NCI-H2029 treated with DMSO at 0.1 percent for 48 hours (cell line): Measurements from ENCODE around the gene CDH7.

Source experiments
- DNase-seq: peaks from one replicate; lab custom pipeline; 2025; lab: John Stamatoyannopoulos, UW

Gene CDH7

DNA sequence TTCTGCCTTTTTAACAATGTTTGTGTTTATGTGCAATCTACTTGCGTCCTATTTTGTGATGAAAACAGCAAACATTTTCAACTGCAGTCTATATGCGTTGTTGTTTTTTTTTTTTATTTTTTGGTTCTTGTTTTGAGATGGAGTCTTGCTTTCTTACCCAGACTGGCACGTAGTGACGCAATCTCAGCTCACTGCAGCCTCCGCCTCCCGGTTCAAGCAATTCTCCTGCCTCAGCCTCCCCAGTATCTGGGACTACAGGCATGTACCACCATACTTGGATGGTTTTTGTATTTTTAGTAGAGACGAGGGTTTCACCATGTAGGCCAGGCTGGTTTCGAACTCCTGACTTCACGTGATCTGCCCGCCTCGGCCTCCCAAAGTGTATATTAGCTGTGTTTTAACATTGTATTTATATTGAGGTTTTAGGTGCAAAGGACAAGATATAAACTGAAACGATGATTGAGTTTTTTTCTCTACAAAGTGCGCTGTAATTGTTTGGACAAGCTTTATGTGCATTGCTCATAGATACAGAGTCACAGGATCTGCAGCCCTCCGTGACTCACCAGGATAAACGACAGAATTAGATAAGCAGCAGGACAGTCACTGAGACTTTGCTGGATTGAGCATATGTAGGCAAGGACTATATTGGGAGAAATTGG lies 17.4 kb downstream of the CDH7 start:
- no peak for DNase-seq

DNA sequence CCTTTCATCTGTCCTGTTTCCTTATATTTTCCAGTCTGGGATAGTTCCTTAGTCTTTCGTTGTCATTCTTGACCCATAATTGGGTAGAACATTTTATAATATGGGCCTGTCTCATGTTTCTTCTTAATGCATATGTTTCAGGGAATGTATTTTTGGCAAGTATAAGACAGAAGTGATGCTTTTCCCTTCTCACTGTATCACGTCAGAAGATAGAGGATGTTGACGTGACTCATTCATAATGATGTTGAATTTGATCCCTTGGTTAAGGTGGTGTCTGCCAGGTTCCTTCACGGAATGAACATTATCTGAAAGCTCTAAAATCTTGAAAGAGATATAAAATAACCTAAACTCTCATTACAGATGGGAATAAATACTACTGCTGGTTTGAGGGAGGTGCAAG lies 18.8 kb downstream of the CDH7 start:
- no peak for DNase-seq

DNA sequence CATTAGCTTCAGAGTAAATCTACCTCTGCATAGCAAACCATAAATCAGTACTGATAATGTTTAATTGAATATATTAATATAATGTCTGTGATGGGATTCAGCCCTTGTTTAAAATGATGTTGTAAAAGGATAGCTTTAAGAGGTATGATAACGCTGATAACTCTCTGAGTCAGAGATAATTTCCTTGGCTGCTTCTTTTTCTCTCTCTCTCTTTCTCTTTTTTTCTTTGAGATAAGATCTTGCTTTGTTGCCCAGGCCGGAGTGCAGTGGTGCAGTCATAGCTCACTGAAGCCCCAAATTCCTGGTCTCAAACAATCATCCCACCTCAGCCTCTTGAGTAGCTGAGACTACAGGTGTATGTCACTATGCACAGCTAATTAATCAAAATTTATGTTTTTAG lies 35.7 kb downstream of the CDH7 start:
- DNase-seq = no peak

DNA sequence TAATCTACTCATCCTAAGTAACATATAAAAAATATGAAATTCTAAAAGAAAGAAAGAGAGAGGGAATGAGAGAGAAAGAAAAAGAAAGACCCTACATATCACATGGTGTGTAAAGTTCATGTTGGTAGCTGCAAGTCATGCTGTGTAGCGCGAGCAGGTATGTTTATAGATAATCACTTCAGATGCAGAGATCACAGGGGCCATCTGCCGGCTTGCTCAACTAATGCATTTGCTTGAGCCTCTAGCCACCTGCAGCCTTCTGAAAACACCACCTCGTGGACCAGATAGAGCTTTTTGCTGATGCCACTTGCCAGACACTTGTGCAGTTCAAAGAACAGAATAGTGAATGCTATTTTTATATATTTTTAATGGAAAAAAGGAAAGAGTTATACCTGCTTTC lies 37.6 kb downstream of the CDH7 start:
- DNase-seq = no peak

DNA sequence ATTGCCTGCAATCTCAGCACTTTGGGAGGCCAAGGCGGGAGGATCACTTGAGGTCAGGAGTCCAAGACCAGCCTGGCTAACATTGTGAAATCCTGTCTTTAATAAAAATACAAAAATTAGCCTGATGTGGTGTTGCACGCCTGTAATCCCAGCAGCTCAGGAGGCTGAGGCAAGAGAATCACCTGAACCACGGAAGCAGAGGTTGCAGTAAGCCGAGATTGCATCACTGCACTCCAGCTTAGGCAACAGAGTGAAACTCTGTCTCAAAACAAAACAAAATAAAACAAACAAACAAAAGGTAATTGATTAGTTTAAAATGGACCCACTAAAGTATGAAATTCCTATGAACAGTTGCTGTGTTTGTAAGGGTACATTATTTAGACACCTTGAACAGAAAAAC lies 39.8 kb downstream of the CDH7 start:
- DNase-seq = no peak

DNA sequence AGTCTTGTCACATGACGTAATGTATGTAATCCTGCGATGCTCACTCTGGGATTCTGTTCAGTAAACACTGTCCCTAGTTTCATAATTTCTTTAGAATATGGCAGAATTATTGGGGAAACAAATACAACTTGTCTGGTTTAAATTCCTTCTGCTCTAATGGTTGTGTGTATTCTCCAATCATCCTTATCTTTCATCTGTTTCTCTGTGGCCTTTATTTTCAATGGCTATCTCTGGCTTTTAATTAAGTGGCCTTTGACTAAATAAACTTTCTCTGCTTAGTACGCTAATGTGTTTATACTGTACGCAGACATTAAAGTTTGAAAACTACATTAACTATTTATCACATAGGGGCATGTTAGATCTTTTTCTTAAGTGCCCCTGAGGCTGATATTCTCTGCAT lies 40.9 kb downstream of the CDH7 start:
- DNase-seq = no peak

DNA sequence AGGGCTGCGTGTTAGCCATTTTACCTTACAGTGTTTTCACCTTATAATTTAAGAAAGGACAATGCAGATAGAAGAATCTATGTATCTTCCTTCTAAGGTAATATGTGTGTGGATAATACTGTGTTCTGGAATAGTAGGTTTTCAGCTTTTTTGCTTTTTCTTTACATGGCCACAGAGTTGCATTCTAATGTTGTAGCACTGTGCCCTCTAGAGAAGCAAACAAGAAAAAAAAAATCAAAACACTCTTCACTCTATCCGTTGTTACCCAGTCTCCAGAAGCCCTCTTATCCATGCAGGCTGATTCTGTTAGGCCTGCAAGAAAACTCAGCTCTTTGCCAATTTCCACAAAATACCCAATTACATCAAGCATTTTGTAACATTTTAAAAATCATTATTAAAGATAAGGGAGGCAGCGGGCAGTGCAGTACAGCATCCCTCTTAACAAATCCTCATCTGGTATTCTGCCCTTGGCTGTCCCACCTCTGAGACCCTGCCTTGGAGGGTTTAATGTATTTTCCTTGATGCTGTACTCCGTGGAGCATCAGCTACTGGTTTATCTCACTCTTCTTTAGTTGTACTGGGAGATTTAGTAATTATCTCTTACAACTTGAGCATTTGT lies 41.8 kb downstream of the CDH7 start:
- DNase-seq = no peak

DNA sequence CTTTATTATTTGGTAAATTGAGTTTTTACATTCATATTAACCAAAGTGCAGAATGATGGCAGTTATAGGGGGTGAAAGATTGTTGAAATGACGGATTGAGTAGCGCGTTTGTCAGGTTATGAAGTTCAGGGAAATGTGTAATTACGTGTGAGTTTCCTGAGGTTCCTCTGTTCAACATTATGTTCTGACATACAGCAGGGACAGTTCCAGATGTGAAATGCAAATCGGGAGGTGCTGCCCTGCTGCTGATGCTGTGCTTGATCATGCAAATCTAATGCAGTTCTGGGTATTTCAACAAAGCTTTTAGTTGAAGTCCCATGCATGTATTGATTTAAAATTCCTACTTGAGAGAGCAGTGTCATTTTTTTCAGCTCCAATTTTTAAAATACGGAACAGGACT lies 57.9 kb downstream of the CDH7 start:
- no peak for DNase-seq

DNA sequence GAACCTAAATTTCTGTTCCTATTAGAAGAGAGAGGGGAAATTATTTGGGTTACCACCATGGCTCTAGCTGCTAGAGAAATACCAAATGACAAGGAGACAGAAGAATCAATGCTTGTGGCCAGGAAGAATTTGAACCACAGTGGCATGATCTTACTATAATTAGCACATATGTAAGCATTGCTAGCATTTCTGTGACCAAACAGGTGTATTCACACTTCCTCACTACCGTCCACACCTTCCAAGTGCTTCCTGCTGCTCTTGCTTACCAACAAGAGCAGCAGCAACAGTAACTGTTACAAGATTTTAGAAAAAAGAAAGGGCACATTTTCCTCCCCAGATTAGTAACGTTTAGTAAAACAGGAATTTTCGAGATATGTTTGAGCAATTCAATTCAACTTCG lies 60.5 kb downstream of the CDH7 start:
- no peak for DNase-seq

DNA sequence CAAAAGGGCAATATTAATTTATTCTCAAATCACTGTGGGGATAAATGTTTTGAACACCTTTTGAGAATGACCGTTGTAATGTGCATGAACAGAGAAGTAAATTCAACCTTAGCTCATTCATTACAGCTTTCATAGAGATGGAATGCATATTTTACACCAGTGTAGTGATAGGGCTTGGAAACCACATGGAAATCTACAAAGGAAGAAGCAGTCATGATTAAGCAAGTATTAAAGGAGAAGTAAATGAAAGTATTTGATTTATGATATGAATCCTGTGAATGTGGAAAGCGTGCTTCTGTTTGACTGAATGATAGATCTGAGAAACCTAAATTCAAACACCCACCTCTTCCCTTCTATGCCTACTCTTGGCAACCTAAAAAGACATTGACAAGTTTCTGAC lies 64.7 kb downstream of the CDH7 start:
- DNase-seq = no peak

DNA sequence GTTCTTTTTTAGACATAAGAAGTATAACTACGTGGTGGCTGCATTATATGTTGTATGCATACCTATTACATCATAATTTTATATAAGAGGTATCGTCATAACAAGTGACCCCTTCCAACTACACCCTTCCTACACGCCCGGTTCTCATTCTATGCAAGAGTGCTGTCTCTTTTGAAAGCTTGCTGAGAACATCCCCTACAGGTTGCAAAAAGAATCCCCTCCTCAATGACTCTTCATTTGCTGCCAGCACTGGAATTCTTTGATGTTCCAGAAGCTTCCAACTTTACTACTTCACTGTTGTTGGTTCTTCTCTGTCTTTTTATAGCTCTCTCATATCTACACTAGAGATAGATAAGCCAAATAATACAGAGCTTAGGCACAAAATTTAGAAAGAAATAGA lies 66.4 kb downstream of the CDH7 start:
- DNase-seq = no peak

DNA sequence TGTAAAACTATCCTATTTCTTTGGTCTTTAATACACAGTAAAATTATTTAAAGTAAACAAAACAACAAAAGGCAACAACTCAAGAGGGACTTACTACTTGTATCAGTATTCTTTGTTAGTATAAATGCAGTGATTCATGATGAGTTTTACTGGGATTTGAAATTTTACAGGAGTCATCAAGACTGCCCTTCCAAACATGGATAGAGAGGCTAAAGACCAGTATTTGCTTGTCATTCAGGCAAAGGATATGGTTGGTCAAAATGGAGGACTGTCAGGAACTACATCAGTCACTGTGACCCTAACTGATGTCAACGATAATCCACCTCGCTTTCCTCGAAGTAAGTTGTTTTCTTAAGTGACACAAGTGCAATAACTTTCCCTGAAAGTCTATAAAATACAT lies 71.1 kb downstream of the CDH7 start:
- no peak for DNase-seq

DNA sequence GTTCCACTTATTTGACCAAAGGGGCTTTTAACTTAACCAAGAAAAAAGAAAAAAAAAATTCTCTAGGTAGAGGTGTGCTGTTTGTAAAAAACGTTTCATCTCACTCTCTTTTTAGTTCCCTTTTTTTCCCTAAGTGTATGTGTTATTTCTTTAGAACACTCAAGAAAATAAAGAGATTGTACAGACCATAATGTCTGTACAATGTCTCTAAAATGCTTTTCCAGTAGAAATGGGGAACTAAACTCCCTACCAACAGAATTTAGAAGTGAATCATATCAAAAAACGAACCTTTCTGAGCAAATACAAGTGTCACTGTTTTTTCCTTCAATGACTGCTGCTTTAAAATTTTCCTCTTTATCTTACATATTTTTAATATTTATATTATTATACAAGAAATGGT lies 72.0 kb downstream of the CDH7 start:
- no peak for DNase-seq

DNA sequence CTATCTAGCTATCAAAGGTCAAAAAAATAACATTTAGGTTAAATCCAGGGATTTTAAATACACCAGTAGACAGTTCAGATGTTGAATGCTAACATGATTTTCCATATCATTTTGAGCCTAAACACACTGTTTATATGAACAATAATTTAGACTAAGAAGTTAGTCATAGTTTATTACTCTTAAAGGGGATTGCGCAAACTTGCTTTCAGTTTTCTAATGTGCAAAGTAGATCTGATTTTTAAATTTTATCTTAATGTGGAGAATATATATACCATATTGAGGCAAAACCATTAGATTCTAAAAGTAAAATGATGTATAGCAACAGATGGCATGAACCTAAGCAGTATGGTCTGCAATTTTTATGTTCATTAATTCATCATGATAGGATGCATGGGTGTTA lies 76.6 kb downstream of the CDH7 start:
- DNase-seq = no peak

DNA sequence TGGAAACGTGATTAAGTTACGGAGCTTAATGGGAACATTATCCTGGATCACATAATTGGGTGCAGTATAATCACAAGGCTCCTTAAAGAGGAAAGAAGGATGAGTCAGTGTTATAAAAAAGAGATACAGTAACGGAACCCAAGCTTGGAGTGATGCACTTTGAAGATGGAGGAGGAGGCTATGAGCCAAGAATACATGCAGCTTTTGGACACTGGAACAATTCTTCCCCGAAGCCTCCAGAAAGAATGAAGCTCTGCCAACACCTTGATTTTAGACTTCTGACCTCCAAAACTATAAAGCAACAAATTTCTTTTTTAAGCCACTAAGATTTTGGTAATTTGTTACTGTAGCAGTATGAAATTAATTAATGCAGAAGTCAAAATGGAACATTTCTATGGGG lies 85.1 kb downstream of the CDH7 start:
- no peak for DNase-seq

DNA sequence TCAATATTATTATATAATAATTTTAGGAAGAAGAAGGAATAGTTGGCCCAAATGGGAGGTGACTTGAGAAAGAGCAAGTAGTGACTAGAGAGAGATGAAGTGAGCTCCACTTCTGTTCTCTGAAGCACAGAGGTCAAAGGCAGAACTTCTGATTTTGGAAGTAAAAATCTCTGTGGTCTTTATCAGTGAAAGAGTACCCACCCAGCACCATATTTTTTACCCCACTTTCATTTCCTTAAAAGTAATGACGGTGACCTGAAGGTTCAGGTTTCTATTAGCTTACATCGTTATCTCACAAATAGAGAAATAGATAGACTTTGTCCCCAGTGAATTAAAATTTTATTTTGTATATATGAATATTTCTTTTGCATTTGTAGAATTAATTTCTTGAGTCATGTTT lies 95.3 kb downstream of the CDH7 start:
- no peak for DNase-seq

DNA sequence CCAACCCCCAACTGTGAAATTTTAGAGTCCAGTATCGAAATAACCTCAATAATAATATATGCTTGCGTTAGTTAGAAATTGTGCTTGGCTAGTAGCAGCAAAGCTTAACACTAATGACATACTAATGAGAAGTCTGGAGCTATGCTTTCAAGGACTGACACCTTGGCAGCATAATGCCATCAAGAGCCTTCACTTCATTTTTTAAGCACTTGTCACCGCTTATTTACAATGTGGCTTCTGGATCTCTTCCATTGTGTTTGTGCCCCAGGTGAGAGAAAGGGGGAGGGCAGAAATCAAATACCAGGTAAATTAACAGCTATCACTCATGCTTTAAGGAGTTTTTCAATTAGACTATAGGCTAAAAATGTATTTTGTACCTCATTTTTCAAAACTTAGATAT lies 101.5 kb downstream of the CDH7 start:
- peak; percentile 30 for DNase-seq

DNA sequence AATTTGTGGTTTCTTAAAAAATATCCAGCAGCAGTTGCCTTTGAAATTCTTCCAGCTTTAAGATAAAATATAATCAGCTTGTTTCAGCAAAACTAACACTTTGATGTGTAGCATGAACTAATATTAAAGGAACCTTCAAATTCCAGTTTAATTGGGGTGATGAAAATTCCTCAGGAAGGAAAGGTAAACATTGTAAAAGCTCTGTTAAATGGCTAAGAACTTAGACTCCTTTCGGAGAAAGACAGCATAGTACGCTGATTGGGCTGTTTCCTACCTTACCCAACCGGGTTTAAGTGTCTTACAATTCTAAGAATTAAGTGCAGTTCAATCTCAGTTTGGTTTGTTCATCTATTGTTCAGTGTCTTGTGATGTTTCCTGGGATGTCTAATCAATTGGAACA lies 108.3 kb downstream of the CDH7 start:
- DNase-seq = no peak

DNA sequence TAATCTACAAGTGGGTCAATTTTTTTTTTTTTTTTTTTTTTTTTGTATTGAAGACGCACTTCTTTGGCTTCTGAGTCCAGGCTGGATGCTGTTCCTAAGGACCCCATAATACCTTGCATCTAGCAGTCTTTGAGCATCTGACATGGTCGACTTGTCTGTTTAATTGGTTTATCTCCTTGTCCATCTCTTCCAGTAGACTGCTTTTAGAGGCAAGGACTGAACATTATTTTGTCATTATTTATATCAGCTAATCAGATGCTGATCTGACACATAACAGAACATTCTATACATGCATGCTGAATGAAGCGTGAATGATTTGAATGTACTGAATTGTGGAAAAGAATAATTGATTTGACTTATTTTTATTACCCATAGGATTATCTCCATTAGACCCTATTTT lies 118.7 kb downstream of the CDH7 start:
- DNase-seq = no peak

DNA sequence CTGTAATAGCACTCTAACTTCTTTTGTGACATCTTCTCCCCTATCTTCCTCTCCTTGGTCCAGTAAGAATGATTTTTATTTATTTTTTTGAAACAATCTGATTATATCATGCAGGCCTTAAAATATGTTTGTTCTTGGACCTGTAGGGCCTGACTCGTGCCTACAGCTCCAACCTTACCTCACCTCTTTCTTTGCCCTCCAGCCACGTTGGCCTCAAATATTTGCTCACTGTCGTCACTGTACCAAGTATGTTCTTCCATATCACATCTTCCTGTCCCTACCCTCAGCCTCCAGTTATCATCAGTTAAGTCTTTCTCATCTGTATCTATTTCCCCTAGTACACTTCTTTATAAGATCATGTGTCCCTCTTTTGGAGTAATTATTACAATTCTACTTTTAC lies 125.5 kb downstream of the CDH7 start:
- no peak for DNase-seq

DNA sequence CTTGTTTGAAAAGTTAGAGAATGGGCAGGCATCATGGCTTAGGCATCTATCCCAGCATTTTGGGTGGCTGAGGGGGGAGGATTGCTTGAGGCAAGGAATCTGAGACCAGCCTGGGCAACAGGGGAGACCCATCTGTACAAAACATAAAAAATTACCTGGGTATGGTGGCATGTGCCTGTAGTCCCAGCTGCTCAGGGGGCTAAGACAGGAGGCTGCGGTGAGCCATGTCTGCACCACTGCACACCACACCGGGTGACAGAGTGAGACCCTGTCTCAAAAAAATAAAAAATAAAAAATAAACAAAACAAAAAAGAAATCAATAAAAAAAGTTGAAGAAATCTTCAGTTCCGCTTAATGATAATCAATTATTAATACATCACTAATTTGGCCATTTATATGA lies 146.5 kb downstream of the CDH7 start:
- DNase-seq = no peak

DNA sequence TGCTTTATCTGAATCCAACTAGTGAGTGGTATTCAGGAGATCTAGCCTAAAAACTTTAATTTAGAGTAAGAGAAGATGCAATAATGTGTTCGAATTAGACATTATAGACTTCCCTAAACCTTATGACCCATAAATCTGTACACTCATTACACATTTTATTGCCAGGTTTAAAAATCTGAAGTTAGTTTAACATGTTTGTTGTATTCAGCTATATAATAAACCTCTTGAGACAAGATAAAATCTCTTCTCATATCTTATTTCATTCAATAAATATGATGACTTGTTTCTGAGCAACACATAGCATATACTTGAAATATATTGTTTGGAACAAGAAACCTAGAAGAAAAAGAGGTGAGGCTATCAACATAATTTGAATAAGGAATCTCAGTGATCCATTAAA lies 150.7 kb downstream of the CDH7 start:
- DNase-seq = no peak

DNA sequence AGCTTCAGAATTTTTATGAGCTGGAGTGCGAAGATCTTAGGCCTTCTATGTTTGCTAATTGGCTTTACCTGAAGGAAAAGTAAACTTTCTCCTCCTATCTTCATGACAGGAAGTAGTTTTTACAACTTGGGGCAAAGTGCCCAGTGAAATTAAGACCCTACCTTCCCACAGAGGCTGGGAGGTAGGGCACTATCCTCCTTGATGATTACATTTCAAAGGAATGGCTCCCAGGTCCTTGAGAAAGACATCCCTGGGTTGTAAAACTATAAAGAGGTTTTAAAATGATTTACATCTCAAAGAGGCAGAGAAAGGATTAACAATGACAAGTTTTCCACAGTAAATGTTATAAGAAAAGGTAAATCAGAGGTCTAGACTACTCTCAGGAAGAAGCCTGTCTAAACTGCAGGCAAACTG lies 155.8 kb downstream of the CDH7 start:
- no peak for DNase-seq

DNA sequence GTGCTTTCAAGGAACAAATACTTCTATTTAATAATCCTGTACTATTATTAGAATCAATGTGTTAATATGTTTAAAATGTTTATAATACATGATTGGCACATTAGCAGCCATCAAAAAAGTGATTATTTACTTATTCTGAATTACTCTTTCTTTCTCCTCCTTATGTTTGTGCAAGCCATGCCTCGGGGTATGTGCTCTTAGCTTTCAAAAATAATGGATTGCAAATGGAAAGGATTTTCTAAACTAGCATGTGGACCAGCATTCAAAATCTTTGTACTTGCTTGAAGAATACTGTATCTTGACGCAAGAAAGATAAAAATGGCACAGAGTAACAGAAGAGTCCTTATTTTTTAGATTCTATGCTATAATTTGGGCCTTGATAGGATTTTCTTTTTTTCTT lies 156.5 kb downstream of the CDH7 start:
- DNase-seq = no peak
